SK-N-SH treated with all-trans-retinoic acid at 6 μM for 48 hours (cell line): Measurements from ENCODE around the gene GRAP2.

Source experiments
- ATAC-seq: fragments of 200-7000 bp; cut with Tn5 transposase; 3 replicates; pipeline ENCODE4 v1.9.1; 2020; ENCODE audit warnings: mild to moderate bottlenecking, moderate library complexity
- ARNTL ChIP-seq: fragments of 450-650 bp; formaldehyde crosslinking; IDR thresholded peaks from 2 replicates; pipeline ENCODE4 v1.5.0; 2020; ENCODE audit warnings: low read depth, mild to moderate bottlenecking, moderate library complexity, borderline replicate concordance
- BACH2 ChIP-seq: fragments of 250-450 bp; sonication (Bioruptor Pico); IDR thresholded peaks from 2 replicates; pipeline ENCODE4 v1.9.0; 2021; ENCODE audit warnings: mild to moderate bottlenecking, borderline replicate concordance
- CSDC2 ChIP-seq: fragments of 250-450 bp; sonication (Bioruptor Pico); IDR thresholded peaks from 2 replicates; pipeline ENCODE4 v1.5.0; 2020; ENCODE audit warnings: mild to moderate bottlenecking, moderate library complexity
- ESRRG ChIP-seq: fragments of 250-450 bp; sonication (Bioruptor Pico); IDR thresholded peaks from 2 replicates; pipeline ENCODE4 v1.6.1; 2021; ENCODE audit warnings: mild to moderate bottlenecking
- GLIS3 ChIP-seq: fragments of 250-450 bp; sonication (Bioruptor Pico); IDR thresholded peaks from 2 replicates; pipeline ENCODE4 v1.5.0; 2020; ENCODE audit warnings: mild to moderate bottlenecking, moderate library complexity
- ISL1 ChIP-seq: fragments of 250-450 bp; sonication (Bioruptor Pico); IDR thresholded peaks from 2 replicates; pipeline ENCODE4 v2.1.2; 2022; ENCODE audit warnings: mild to moderate bottlenecking, moderate library complexity
- OSR1 ChIP-seq: fragments of 250-450 bp; sonication (Bioruptor Pico); IDR thresholded peaks from 2 replicates; pipeline ENCODE4 v1.8.0; 2022; ENCODE audit warnings: moderate library complexity, mild to moderate bottlenecking, inconsistent platforms
- PPARA ChIP-seq: fragments of 250-450 bp; sonication (Bioruptor Pico); IDR thresholded peaks from 2 replicates; pipeline ENCODE4 v1.5.0; 2020; ENCODE audit warnings: mild to moderate bottlenecking, borderline replicate concordance
- TCF4 ChIP-seq: fragments of 250-450 bp; sonication (Bioruptor Pico); IDR thresholded peaks from 2 replicates; pipeline ENCODE4 v1.8.0; 2021; ENCODE audit warnings: mild to moderate bottlenecking, moderate library complexity, borderline replicate concordance
- TOX ChIP-seq: fragments of 250-450 bp; sonication (Bioruptor Pico); IDR thresholded peaks from 2 replicates; pipeline ENCODE4 v1.8.0; 2021; ENCODE audit warnings: mild to moderate bottlenecking, moderate library complexity, borderline replicate concordance
- ZC3H10 ChIP-seq: fragments of 250-450 bp; sonication (Bioruptor Pico); IDR thresholded peaks from 2 replicates; pipeline ENCODE4 v1.5.1; 2021; ENCODE audit warnings: mild to moderate bottlenecking, moderate library complexity
- ZFP3 ChIP-seq: fragments of 250-450 bp; sonication (Bioruptor Pico); IDR thresholded peaks from 2 replicates; pipeline ENCODE4 v1.5.0; 2020; ENCODE audit warnings: mild to moderate bottlenecking, moderate library complexity
- ZFP30 ChIP-seq: fragments of 450-650 bp; formaldehyde crosslinking; IDR thresholded peaks from 2 replicates; pipeline ENCODE4 v1.5.0; 2022; ENCODE audit warnings: mild to moderate bottlenecking, moderate library complexity
- ZNF565 ChIP-seq: fragments of 450-650 bp; formaldehyde crosslinking; conservative IDR thresholded peaks from 2 replicates; pipeline ENCODE4 v1.5.0; 2020; ENCODE audit warnings: low read depth, mild to moderate bottlenecking, moderate library complexity
- ZNF70 ChIP-seq: fragments of 450-650 bp; formaldehyde crosslinking; IDR thresholded peaks from 2 replicates; pipeline ENCODE4 v1.5.0; 2020; ENCODE audit warnings: mild to moderate bottlenecking, moderate library complexity
- ZNF8 ChIP-seq: fragments of 450-650 bp; formaldehyde crosslinking; IDR thresholded peaks from 2 replicates; pipeline ENCODE4 v1.5.0; 2020; ENCODE audit warnings: mild to moderate bottlenecking, moderate library complexity
- TF ChIP-seq, protein P1 (sequence below): fragments of 250-450 bp; sonication (Bioruptor Pico); IDR thresholded peaks from 2 replicates; pipeline ENCODE4 v1.5.0; 2020; ENCODE audit warnings: mild to moderate bottlenecking, moderate library complexity
- TF ChIP-seq, protein P2 (sequence below): fragments of 250-450 bp; sonication (Bioruptor Pico); IDR thresholded peaks from 2 replicates; pipeline ENCODE4 v1.8.0; 2020; ENCODE audit warnings: mild to moderate bottlenecking, moderate library complexity, borderline replicate concordance
- TF ChIP-seq, protein P3 (sequence below): fragments of 250-450 bp; sonication (Bioruptor Pico); IDR thresholded peaks from 2 replicates; pipeline ENCODE4 v1.5.1; 2020; ENCODE audit warnings: low read depth, mild to moderate bottlenecking, moderate library complexity
- TF ChIP-seq, protein P4 (sequence below): fragments of 250-450 bp; sonication (Bioruptor Pico); IDR thresholded peaks from 2 replicates; pipeline ENCODE4 v1.5.1; 2021; ENCODE audit warnings: mild to moderate bottlenecking, moderate library complexity

The GRAP2 gene

DNA sequence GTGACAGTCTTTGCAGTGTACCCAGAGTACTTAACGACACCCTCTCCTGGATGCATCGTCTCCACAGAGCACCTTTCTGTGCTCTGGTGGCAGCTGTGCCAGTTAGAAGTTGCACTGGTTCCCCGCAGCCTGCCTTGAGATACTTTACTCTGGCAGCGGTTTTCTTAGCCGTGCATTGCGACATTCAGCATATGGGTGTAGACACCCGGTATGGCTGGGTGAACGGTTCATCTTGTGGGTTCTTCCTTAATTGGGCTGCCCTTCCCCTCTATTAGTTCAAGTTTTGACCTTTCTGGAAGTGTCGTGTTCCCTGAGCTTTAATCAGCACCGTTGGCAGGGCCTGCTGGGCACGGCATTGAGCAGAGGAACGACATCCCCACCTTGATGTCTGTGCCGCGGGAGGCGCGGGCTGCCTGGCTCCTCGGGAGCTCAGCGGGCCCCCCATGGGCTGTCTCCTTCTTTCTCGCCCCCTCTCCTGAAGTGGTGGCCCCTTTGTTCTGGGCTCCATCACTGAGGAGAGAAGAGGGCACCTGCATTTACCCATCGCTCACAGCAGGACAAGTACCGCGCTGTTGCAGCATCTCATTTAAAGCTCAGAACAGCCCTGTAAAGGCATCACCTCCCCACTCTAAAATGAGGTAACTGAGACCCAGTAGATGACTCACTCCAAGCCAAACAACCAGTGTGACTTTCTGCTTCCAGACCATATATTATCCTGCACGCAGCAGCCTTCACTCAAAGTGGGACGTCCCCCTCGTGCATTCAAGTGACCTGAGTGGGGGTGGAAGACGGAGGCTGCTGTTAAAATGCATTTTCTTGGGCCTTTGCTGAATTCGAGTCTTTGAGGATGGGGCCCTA, 107.2 kb downstream of the GRAP2 start:
- no peak for ATAC-seq
- no peak for TF ChIP-seq ISL1 (CRISPR knock-in tag)
- TF ChIP-seq, protein P1, sequence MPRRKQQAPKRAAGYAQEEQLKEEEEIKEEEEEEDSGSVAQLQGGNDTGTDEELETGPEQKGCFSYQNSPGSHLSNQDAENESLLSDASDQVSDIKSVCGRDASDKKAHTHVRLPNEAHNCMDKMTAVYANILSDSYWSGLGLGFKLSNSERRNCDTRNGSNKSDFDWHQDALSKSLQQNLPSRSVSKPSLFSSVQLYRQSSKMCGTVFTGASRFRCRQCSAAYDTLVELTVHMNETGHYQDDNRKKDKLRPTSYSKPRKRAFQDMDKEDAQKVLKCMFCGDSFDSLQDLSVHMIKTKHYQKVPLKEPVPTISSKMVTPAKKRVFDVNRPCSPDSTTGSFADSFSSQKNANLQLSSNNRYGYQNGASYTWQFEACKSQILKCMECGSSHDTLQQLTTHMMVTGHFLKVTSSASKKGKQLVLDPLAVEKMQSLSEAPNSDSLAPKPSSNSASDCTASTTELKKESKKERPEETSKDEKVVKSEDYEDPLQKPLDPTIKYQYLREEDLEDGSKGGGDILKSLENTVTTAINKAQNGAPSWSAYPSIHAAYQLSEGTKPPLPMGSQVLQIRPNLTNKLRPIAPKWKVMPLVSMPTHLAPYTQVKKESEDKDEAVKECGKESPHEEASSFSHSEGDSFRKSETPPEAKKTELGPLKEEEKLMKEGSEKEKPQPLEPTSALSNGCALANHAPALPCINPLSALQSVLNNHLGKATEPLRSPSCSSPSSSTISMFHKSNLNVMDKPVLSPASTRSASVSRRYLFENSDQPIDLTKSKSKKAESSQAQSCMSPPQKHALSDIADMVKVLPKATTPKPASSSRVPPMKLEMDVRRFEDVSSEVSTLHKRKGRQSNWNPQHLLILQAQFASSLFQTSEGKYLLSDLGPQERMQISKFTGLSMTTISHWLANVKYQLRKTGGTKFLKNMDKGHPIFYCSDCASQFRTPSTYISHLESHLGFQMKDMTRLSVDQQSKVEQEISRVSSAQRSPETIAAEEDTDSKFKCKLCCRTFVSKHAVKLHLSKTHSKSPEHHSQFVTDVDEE (CRISPR knock-in tag): no peak
- TF ChIP-seq, protein P2, sequence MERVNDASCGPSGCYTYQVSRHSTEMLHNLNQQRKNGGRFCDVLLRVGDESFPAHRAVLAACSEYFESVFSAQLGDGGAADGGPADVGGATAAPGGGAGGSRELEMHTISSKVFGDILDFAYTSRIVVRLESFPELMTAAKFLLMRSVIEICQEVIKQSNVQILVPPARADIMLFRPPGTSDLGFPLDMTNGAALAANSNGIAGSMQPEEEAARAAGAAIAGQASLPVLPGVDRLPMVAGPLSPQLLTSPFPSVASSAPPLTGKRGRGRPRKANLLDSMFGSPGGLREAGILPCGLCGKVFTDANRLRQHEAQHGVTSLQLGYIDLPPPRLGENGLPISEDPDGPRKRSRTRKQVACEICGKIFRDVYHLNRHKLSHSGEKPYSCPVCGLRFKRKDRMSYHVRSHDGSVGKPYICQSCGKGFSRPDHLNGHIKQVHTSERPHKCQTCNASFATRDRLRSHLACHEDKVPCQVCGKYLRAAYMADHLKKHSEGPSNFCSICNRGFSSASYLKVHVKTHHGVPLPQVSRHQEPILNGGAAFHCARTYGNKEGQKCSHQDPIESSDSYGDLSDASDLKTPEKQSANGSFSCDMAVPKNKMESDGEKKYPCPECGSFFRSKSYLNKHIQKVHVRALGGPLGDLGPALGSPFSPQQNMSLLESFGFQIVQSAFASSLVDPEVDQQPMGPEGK (CRISPR knock-in tag): no peak
- no peak for TF ChIP-seq ESRRG
- TF ChIP-seq ARNTL (CRISPR knock-in tag): no peak
- TF ChIP-seq, protein P3, sequence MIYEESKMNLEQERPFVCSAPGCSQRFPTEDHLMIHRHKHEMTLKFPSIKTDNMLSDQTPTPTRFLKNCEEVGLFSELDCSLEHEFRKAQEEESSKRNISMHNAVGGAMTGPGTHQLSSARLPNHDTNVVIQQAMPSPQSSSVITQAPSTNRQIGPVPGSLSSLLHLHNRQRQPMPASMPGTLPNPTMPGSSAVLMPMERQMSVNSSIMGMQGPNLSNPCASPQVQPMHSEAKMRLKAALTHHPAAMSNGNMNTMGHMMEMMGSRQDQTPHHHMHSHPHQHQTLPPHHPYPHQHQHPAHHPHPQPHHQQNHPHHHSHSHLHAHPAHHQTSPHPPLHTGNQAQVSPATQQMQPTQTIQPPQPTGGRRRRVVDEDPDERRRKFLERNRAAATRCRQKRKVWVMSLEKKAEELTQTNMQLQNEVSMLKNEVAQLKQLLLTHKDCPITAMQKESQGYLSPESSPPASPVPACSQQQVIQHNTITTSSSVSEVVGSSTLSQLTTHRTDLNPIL: no peak
- no peak for TF ChIP-seq ZNF8 (CRISPR knock-in tag)
- TF ChIP-seq ZFP3 (CRISPR knock-in tag): no peak
- no peak for TF ChIP-seq OSR1
- no peak for TF ChIP-seq BACH2 (CRISPR knock-in tag)
- TF ChIP-seq, all 23 proteins: peak for 0

DNA sequence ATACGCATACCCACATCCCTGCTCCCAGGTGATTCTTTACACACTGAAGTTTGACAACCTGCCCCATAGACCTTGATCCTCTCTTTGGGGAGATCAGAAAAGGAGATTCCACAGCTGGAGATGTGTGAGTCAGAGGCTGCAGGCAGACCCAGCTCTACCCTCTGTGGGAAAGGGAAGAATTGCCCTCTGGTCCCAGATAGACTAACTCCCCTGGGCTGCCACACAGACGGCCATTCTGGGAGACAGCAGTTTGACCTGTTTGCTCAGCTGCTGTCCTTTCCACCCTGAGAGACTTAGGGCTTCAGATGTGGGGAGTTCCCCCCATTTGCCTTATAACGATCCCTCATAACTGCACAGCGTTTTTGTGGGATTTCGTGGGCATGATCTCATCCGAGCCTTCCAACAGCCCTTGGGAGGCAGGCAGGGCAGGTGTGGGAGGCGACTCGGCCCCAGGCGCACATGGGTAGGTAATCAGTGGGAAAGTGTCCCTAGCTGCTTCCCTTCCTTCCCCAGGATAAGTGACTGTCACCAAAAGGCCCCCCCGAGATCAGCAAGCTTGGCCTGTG, 107.9 kb downstream of the GRAP2 start:
- no peak for ATAC-seq
- TF ChIP-seq OSR1: no peak
- TF ChIP-seq ZNF8 (CRISPR knock-in tag): no peak
- TF ChIP-seq ISL1 (CRISPR knock-in tag): no peak
- TF ChIP-seq ARNTL (CRISPR knock-in tag): no peak
- no peak for TF ChIP-seq CSDC2
- no peak for TF ChIP-seq TCF4
- TF ChIP-seq ZNF70 (CRISPR knock-in tag): no peak
- TF ChIP-seq, protein P1 (CRISPR knock-in tag): no peak
- TF ChIP-seq ZC3H10 (CRISPR knock-in tag): no peak
- TF ChIP-seq GLIS3 (CRISPR knock-in tag): no peak
- no peak for TF ChIP-seq ZNF565 (CRISPR knock-in tag)
- TF ChIP-seq ZFP3 (CRISPR knock-in tag): no peak
- TF ChIP-seq ZFP30 (CRISPR knock-in tag): no peak
- TF ChIP-seq, protein P4, sequence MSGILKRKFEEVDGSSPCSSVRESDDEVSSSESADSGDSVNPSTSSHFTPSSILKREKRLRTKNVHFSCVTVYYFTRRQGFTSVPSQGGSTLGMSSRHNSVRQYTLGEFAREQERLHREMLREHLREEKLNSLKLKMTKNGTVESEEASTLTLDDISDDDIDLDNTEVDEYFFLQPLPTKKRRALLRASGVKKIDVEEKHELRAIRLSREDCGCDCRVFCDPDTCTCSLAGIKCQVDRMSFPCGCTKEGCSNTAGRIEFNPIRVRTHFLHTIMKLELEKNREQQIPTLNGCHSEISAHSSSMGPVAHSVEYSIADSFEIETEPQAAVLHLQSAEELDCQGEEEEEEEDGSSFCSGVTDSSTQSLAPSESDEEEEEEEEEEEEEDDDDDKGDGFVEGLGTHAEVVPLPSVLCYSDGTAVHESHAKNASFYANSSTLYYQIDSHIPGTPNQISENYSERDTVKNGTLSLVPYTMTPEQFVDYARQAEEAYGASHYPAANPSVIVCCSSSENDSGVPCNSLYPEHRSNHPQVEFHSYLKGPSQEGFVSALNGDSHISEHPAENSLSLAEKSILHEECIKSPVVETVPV (CRISPR knock-in tag): no peak
- TF ChIP-seq PPARA (CRISPR knock-in tag): no peak
- TF ChIP-seq TOX: no peak
- TF ChIP-seq, protein P3: no peak
- no peak for TF ChIP-seq BACH2 (CRISPR knock-in tag)
- no peak for TF ChIP-seq ESRRG
- TF ChIP-seq, protein P2 (CRISPR knock-in tag): no peak
